Stimulated activated CD8-positive, alpha-beta memory T cell treated with anti-CD3 and anti-CD28 coated beads, Interleukin-7, amount 100 ng/mL, for 4 hours (primary cell): ENCODE results near the gene KCNIP1.

Experiments
- DNase-seq, 2 donors: peaks; one replicate each; pipeline ENCODE4 v3.0.0-alpha.2; 2020; ENCODE audit warnings: low read depth in 2 of 2

KCNIP1 gene

DNA sequence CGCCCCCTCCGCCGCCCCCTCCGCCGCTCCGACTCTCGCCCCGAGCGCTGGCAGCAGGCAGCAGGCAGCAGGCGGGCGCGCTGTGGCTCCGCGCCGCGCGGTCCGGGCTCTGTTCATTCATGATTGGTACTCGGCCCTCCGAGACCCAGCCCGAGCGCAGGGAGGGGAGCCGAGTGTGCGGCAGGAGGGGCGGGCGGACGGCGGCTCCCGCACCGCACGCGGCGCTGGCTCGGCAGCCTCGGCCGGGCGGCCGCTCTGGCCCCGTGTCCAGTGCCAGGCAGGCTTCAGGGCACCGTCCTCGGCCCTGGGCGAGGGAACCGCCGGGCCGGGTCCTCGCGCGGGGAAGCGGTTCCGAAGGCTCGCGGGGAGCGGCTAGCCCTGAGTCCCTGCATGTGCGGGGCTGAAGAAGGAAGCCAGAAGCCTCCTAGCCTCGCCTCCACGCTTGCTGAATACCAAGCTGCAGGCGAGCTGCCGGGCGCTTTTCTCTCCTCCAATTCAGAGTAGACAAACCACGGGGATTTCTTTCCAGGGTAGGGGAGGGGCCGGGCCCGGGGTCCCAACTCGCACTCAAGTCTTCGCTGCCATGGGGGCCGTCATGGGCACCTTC lies at the start of gene KCNIP1:
Gene KCNIP1 (plus strand): TSS at position 31 of the 607 bp plus-strand sequence.
- DNase-seq: no peak

DNA sequence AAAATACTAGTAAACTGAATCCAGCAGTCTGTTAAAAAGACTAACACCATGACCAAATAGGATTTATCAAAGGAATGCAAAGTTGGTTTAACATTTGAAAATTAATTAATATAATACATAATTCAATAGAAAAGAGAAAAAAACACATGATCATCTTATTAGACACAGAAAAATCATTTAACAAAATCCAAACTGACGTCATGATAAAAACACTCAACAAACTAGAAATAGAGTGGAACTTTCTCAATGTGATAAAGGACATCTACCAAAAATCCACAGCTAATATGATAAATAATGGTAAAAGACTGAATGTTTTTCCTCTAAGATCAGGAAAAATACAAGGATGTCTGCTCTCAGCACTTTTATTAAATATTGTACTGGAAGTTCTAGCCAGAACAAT lies 40.4 kb upstream of the KCNIP1 start:
- no peak for DNase-seq

DNA sequence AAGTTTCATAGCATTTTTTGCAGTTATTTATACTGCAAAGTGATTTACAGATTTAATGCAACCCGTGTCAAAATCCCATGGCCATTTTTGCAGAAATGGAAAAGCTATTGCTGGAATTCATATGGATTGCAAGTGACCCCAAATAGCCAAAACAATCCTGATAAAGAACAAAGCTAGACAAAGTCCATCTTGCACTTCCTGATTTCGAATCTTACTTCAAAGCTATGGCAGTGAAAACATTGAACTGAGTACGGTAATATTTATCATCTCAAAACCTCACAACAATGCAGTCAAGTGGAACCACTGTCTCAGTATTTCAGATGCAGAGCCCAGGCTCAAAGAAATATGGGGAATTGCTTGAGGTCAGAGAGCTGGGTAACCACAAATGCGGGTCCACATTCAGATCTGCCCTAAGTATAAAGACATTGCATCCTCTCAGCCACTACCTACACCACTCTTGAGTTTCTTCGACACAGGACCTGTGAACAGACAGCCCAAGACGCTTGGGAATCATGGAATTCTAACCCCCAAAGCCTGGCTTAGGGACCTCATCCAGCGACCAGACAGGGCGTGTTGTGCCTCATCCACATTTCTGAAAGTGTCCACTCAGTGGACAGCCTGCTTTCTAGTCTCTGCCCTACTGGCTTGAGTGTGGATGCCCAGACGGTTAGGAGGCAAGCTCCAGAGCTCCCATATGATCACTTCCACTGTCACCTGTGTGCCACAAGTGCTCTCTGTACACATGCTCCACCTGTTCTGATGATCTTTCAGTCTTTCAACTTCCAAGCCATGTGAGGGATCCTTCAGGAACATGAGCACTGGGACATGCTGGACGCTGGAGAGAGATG lies 39.3 kb upstream of the KCNIP1 start:
- no peak for DNase-seq

DNA sequence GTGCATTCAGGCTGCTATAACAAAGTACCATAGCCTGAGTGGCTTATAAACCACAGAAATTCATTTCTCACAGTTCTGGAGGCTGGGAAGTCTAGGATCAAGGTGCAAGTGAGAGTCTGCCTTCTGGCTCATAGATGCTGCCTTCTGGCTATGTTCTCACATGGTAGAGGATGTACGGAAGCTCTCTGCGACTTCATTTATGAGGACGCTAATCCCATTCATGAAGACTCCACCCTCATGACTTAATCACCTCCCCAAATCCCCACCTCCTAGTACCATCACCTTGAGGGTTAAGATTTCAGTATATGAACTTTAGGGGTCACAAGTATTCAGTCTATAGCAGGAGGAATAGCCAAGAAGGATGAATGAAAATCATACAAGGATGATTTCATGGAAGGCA lies 37.3 kb upstream of the KCNIP1 start:
- DNase-seq: no peak

DNA sequence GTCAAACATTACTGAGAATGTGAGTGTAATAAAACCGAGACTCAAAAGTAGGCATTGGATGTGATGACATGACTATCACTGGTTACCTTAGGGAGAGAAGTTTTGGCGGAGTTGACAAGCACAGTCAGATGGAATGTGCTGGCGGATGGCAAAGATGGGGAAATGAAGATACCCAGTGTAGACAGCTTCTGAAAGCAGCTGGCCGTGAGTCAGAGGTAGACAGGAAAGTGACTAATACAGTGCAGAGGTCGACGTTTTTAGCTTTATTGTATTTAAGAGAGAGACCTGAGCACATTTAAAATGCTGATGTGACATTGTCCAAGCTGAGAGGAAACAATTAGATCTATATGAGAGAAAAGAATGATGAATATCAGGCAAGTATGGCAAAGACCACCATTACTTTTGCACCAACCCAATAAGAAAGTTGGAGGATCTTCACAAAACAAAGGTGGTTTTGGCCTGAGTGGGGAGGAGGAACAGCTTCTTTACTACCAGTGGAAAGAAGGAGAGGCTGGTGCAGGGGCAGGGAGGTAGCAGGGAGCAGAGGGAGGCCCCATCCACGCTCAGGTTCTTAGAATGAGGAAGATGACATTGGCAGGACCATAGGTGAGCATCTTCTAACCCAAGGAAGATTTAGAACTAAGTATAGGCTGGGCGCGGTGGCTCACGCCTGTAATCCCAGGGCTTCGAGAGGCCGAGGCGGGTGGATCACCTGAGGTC lies 36.7 kb upstream of the KCNIP1 start:
- DNase-seq: peak in 1 of 2 donors; percentile 4

DNA sequence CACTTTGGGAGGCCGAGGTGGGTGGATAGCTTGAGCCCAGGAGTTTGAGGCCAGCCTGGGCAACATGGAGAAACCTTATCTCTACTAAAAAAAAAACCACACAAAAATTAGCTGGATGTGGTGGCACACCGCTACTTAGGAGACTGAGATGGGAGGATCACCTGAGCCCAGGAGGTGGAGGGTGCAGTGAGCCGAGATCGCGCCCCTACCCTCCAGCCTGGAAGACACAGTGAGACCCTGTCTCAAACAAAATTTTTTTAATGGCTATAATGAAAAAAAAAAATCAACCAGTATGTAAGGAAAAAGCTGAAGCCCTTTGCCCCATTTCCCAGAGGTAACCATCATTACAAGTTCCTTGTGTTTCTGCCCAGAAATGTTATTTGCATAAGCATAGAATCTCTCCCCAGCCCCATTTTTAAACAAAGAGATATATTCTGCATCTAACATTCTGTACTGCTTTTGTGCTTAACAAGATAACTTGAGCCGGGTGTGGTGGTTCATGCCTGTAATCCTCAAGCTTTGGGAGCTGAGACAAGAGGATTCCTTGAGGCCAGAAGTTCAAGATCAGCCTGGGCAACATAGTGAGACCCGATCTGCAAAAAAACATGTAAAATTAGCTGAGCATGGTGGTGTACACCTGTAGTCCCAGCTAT lies 35.1 kb upstream of the KCNIP1 start:
- DNase-seq: no peak

DNA sequence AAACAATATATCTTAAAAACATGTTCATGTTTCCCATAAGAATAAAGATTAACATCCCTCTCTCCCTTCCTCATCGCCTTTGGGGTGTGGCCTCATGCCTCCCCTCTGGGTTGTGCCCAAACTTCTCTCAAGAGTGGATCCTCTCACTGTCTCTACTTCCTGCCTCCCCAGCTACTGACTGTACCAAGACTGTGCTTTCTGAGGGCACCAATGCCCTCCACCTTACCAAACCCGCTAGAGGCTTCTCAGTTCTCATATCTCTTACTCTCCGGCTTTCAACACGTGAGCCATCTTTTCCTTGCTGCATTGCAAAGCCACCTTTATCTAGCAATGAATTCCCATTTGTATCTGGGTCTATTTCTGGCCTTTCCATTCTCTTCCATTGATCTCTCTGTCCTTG lies 34.4 kb upstream of the KCNIP1 start:
- DNase-seq: no peak

DNA sequence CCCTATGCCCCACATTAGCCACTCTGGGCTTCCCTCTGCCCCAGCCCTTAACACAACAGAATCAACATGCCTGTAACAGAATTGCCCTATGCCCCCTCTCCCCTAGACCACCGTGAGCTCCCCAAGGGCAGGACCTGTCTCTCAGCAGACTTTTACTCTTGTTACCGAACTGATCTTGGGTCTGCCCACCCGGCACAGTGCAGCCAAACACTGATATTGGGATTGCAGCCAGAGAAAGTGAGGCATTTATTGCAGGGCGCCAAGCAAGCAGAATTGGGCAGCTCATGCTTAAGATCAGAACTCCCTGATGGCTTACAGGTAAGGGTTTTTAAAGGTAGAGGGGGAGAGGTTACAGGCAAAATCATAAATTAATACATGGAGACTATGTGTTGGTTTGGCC lies 33.5 kb upstream of the KCNIP1 start:
- no peak for DNase-seq

DNA sequence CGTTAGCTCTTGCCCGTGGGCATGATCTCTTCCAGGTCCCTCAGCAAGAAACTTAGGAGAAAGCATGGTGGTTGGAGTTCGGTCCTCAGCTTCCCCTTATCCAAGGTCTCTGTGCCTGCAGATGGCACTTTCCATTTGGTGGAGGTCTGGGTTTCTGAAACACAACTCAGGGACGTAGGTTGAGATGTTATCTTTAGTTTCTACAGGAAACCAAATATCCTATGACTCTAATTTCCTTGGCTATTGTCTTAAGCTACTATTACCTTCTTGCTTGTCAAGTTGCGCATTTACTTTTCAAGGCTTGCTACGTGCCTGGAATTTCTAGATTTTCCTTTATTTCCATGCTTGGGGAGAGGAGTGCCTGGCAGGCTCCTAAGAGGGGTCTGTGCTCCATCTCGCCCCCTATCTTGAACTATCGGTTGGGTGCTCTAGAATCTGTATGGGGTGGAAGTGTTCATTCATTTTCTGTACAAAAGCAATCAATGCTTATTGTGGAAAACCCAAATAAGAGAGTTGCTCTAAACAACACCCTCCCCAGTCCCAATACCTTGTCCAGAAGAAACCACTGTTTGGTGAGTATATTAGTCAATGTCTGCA lies 32.9 kb upstream of the KCNIP1 start:
- DNase-seq: no peak

DNA sequence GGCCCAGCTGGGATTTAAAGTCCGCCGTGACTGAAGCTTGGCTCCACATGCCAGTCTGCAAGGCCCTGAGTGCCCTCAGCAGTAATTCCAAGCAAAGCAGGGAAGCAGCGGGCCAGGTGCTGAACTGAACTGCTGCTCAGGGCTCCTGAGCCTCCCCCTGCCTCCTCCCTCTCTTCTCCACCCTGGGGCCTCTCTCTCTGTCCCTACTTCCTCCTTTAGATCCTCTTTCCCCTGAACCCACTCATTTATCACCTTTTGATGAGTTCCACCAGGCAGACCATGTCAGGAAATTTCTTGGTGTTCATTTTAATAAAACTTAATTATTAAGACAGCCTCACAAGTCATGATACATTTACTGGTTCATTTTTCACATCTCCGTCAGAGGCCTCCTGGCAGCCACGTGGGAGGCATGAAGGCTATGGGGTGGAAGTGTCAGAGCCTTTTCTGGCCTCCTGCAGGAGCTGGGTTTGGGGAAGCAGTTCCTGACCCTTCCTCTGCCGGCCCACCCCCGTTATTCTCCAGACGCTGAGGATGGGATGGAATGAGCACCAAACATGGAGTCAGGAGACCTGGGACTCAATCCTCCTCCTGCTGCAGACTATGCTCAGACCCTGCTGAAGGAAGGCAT lies 32.2 kb upstream of the KCNIP1 start:
- no peak for DNase-seq

DNA sequence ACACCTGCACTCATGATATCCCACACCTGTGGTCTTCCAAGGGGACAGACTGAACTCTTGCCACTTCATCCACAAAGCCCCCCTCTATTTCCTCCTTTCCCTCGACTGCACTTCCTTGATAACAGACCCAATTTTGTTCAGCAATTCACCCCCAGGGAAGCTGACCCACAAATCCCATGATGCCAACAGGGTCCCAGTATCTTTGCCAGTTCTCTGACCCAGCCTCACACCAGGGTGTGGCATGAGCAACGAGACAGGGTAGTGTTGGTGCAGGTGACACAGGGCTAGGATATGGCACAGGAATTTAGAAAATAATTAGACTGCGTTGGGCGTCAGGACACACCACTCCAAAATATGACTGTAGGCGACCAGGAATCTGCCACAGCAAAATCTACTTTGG lies 30.2 kb upstream of the KCNIP1 start:
- DNase-seq: no peak

DNA sequence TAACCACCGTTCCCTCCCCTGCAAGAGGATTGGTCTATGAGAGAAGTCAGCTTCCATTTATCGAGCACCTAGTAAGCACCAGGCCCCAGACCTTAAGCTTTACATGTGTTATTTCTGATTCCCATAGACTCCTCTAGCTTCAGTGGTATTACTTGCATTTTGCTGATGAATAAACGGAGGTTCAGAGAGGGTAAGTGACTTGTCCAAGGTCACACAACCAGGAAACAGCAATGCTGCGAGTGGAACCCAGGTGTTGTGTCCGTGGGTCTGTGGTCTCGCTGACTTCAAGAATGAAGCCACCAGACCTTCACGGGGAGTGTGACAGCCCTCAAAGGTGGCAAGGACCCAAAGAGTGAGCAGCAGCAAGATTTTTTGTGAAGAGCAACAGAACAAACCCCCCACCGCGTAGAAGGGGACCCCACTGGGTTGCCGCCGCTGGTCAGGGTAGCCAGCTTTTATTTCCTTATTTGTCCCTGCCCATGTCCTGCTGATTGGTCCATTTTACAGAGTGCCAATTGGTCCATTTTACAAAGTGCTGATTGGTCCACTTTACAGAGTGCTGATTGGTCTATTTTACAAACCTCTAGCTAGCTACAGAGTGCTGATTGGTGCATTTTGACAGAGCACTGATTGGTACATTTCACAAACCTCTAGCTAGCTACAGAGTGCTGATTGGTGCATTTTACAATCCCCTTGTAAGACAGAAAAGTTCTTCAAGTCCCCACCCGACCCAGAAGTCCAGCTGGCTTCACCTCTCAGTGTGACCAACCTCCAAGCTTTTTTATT lies 29.1 kb upstream of the KCNIP1 start:
- no peak for DNase-seq

DNA sequence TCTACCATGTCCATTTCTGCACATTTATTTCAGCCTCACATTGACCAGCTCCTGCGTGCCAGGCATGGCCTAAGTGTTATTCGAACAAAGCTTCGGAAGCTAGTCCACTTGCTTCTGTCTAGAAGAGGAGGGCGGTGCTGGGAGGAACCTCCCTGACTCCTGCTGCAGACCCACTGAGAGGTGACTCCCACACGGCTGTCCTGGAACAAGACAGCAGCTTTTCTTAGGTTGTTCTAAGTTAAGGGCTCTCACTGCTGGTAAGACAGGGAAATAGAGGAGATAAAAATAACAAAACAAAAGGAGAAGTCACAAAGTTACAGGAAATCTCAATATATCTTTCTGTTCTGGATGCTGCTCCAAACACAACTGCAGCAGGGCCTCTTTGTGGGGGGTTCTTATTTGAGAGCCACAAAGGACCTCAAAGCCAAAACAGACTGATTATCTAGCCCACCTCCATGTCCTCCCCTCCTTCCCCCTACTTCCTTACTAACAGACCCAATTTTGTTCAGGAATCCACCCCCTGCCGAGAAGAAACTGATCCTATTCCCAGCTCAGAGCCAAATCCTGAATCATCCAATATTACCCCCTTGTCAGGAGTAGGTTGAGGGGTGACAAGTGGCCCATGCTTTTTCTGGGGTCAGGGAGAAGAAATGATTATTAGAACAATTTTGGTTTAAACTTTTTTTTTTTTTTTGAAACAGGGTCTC lies 28.4 kb upstream of the KCNIP1 start:
- no peak for DNase-seq

DNA sequence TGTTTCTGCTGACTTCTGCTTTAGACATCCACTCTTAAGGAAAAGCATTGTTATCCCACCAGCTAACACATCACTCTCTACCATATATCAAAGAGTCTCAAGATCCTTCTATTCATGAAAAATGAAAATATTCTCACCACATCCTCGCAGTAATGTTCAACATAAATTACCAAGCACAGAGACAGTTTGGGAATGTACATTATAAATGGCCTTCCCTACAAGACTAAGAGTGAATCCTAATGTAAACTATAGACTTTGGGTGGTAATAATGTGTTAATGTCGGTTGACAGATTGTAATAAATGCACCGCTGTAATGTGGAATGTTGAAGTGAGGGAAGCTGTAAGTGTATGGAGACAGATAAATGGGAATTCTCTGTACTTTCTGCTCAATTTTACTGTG lies 27.1 kb upstream of the KCNIP1 start:
- DNase-seq: no peak

DNA sequence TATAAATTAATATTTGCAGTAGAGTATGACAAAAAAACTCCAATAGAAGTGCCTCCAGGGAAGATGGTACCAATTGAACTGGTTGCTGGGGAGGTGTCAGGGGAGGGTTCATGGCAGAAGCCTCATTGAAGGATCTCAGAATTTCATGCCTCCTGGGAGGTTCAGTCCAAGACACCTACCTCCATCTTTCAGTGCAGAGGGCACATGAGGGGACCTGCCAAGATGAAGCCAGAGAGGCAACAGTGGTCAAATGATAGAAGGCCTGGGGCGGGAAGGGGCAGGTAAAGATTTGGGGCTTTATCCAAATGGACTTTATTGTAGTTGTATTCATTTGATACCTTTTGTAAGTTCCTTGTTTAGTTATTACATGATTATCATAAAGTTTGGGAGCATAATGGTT lies 25.9 kb upstream of the KCNIP1 start:
- no peak for DNase-seq

DNA sequence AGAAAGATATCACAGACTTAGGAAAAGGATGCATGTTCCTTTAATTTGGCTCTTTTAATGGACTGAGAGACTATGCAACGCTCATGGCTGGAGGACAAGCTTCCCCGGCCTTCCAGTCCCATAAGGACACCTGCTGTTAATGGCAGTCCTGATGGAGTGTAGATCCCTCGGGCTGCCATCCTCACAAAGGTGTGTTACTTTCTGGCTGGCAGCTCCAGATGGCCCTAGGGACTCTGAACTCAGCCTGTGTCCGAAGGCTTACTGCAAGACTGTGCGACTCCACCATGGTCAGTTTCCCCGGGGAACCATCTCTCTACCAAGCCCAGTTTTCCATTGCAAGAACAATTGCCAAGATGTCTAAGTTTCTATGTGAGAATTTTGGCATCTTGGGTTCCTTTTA lies 25.5 kb upstream of the KCNIP1 start:
- DNase-seq: no peak

DNA sequence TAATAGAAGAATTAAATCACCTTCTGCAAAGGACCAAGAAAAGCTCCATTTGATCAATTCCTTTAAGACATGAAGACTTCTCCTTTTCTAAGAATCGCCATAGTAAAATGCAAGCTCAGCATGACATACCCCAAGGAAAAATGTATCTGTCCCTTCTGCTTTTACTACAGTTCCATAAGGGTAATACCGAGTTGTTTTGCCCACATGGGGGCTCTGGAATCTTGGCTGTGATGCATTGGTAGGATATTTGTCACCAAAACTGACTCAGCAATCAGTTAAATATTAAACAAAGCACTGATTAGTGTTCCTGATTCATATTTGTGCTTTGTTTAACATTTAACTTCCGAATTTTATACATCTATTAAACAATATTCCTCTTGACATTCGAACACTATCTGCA lies 24.3 kb upstream of the KCNIP1 start:
- DNase-seq: no peak

DNA sequence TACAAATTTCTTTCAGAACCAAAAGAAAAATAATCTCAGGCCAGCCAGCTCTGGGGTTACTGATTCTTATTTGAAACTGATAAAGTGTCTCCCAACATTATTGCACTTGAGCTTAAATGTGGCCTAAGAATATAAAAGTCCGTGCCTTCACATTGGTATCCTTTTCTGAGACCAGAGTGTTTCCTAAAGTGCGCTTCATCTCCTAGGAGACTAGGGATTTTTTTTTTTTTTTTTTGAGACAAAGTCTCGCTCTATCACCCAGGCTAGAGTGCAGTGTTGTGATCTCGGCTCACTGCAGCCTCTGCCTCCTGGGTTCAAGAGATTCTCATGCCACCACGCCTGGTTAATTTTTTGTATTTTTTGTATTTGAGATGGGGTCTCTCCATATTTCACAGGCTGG lies 23.6 kb upstream of the KCNIP1 start:
- no peak for DNase-seq

DNA sequence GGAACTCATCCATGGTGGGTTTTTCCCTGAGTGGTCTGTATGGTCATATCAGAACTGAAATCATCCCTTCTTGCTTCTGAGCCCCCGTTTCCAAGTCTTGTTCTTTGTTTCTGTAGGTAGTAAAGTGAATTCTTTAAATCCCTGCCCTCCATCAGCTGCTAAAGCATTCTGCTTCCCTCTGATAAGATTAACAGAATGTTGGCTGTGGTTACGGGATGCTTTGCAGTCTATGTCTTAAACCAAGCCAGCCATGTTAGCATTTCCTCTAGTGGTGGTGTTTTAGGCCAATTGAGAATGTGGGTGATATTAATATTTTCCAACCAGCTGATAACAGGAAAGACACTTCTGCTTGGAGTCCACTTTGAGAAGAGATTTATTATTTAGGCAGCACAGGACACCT lies 22.0 kb upstream of the KCNIP1 start:
- no peak for DNase-seq

DNA sequence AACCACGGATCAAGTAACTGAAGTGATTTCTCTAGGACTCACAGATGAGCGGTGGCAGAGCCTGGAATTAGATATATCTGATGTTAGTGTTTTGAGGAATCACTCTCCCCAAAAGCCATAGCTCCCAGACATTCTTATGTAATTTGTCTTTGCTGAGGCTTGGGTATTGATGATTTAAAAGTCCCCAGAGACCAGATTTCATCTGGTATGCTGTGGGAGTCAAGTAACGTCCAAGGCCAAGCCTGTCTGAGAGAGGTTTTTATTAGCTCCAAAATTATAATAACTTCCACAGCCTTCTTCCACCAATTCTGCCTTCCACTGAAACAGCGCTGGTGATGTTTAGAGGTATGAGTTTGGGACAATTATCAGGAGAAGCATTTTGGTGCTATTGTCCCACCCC lies 21.3 kb upstream of the KCNIP1 start:
- no peak for DNase-seq
